HG02623 (cell line): ENCODE measurements around the gene SYNRG.

Source experiments
- ATAC-seq: cut with Tn5 transposase; IDR thresholded peaks from one replicate; pipeline ENCODE4 v1.9.1; 2021; ENCODE audit warnings: moderate library complexity; ENCODE audit not compliant: unreplicated experiment

SYNRG gene

GRCh38 chr17:37604556-37604955 lies 4.7 kb downstream of the SYNRG start:
- ATAC-seq = no peak

- no peak for ATAC-seq
Observed at GRCh38 chr17:37598145-37598544, 11.1 kb downstream of the SYNRG start.

GRCh38 chr17:37592291-37592690 lies 16.9 kb downstream of the SYNRG start:
- ATAC-seq = no peak

GRCh38 chr17:37585066-37585465 lies 24.2 kb downstream of the SYNRG start:
- no peak for ATAC-seq

- no peak for ATAC-seq
Observed at GRCh38 chr17:37576281-37576680, 32.9 kb downstream of the SYNRG start.

- no peak for ATAC-seq
Observed at GRCh38 chr17:37574427-37574826, 34.8 kb downstream of the SYNRG start.

GRCh38 chr17:37571674-37572073 lies 37.5 kb downstream of the SYNRG start:
- ATAC-seq = no peak

GRCh38 chr17:37570527-37571093 lies 38.6 kb downstream of the SYNRG start:
- no peak for ATAC-seq

GRCh38 chr17:37568350-37569053 lies 40.7 kb downstream of the SYNRG start:
- no peak for ATAC-seq

- no peak for ATAC-seq
Observed at GRCh38 chr17:37567538-37567937, 41.7 kb downstream of the SYNRG start.

GRCh38 chr17:37567137-37567536 lies 42.1 kb downstream of the SYNRG start:
- ATAC-seq = no peak

GRCh38 chr17:37564252-37564651 lies 45.0 kb downstream of the SYNRG start:
- no peak for ATAC-seq

GRCh38 chr17:37562016-37562745 lies 47.0 kb downstream of the SYNRG start:
- no peak for ATAC-seq

- no peak for ATAC-seq
Observed at GRCh38 chr17:37558299-37558698, 50.9 kb downstream of the SYNRG start.

- no peak for ATAC-seq
Observed at GRCh38 chr17:37557482-37557881, 51.7 kb downstream of the SYNRG start.

- no peak for ATAC-seq
Observed at GRCh38 chr17:37555386-37555785, 53.8 kb downstream of the SYNRG start.

GRCh38 chr17:37553401-37553966 lies 55.7 kb downstream of the SYNRG start:
- no peak for ATAC-seq

- ATAC-seq = no peak
Observed at GRCh38 chr17:37551788-37552187, 57.4 kb downstream of the SYNRG start.

GRCh38 chr17:37547986-37548385 lies 61.2 kb downstream of the SYNRG start:
- no peak for ATAC-seq

GRCh38 chr17:37546302-37546701 lies 62.9 kb downstream of the SYNRG start:
- ATAC-seq = no peak

- ATAC-seq = no peak
Observed at GRCh38 chr17:37545486-37545885, 63.7 kb downstream of the SYNRG start.

- no peak for ATAC-seq
Observed at GRCh38 chr17:37543637-37544052, 65.6 kb downstream of the SYNRG start.
